HG03066 (cell line): ENCODE data around the gene ANKRD16.
"Not testable (repeated sequence)": the region's sequence is repeated elsewhere in the genome, so short reads cannot be mapped to it uniquely, and the experiment has no call there.

Experiments
- ATAC-seq: cut with Tn5 transposase; IDR thresholded peaks from one replicate; pipeline ENCODE4 v1.9.1; 2021; ENCODE audit warnings: low read depth; ENCODE audit not compliant: unreplicated experiment

The ANKRD16 gene

GRCh38 chr10:5889624-5890451, at the start of gene ANKRD16, which contains the start of gene FBH1:
Gene ANKRD16, minus strand, starts transcription at chr10:5889893. Its CDS starts 539 bp downstream, at chr10:5889354.
Gene FBH1, plus strand, starts transcription at chr10:5890243. Its CDS starts 103 bp downstream, at chr10:5890346.
- ATAC-seq: peak; percentile 85

- ATAC-seq: no peak
These were observed 48.6 kb upstream of the ANKRD16 start for GRCh38 chr10:5938291-5938690.

- ATAC-seq: no peak
These were observed 47.3 kb upstream of the ANKRD16 start for GRCh38 chr10:5937016-5937415.

- no peak for ATAC-seq
These were observed 45.9 kb upstream of the ANKRD16 start for GRCh38 chr10:5935628-5936027.

- ATAC-seq: no peak
These were observed 44.3 kb upstream of the ANKRD16 start for GRCh38 chr10:5933909-5934546.

- no peak for ATAC-seq
These were observed 42.7 kb upstream of the ANKRD16 start for GRCh38 chr10:5932345-5932744.

GRCh38 chr10:5930272-5930671, 40.6 kb upstream of the ANKRD16 start:
- no peak for ATAC-seq

GRCh38 chr10:5929442-5929841, 39.7 kb upstream of the ANKRD16 start:
- ATAC-seq: no peak

GRCh38 chr10:5927306-5927705, 37.6 kb upstream of the ANKRD16 start:
- no peak for ATAC-seq

- no peak for ATAC-seq
These were observed 35.2 kb upstream of the ANKRD16 start for GRCh38 chr10:5924889-5925288.

GRCh38 chr10:5921746-5922145, 32.1 kb upstream of the ANKRD16 start:
- ATAC-seq: no peak

GRCh38 chr10:5919568-5919967, 29.9 kb upstream of the ANKRD16 start:
- ATAC-seq: no peak

- ATAC-seq: no peak
These were observed 29.1 kb upstream of the ANKRD16 start for GRCh38 chr10:5918763-5919162.

GRCh38 chr10:5917305-5917704, 27.6 kb upstream of the ANKRD16 start:
- no peak for ATAC-seq

GRCh38 chr10:5915451-5915850, 25.8 kb upstream of the ANKRD16 start:
- no peak for ATAC-seq

- ATAC-seq: no peak
These were observed 24.0 kb upstream of the ANKRD16 start for GRCh38 chr10:5913736-5914135.

- no peak for ATAC-seq
These were observed 22.0 kb upstream of the ANKRD16 start for GRCh38 chr10:5911670-5912069.

GRCh38 chr10:5910323-5911100, 20.8 kb upstream of the ANKRD16 start:
- no peak for ATAC-seq

- ATAC-seq: not testable (repeated sequence)
These were observed 19.0 kb upstream of the ANKRD16 start for GRCh38 chr10:5908676-5909075.

GRCh38 chr10:5906651-5907050, 17.0 kb upstream of the ANKRD16 start:
- no peak for ATAC-seq

GRCh38 chr10:5905854-5906507, 16.3 kb upstream of the ANKRD16 start:
- no peak for ATAC-seq
